Activated CD8-positive, alpha-beta memory T cell treated with anti-CD3 and anti-CD28 coated beads, Interleukin-2, amount 50 U/mL, for 24 hours (primary cell): Measurements from ENCODE around the gene NDE1.

Experiments used
- DNase-seq: peaks from one replicate; pipeline ENCODE4 v3.0.0-alpha.2; 2020; ENCODE audit errors: extremely low read depth

Gene NDE1

GRCh38 chr16:15737140-15737644 is 87.1 kb downstream of the NDE1 start:
- no peak for DNase-seq

DNA sequence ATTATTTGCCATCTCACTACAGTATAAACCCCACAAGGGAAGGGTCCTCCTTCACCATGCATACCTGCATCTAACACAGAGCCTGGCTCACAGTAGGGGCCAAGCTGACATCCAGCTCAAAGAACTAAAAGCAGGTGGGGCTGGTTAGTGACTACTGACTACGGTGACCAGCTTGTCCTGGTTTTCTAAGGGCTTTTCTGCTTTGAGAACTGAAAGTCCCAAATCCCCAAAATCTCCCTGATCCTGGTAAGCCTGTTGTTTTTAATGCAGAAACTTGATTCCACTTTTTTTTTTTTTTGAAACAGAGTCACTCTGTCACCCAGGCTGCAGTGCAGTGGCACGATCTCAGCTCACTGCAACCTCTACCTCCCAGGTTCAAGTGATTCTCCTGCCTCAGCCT is 89.4 kb downstream of the NDE1 start:
- DNase-seq: no peak

- no peak for DNase-seq
Measured at GRCh38 chr16:15739950-15740349, 89.9 kb downstream of the NDE1 start.

DNA sequence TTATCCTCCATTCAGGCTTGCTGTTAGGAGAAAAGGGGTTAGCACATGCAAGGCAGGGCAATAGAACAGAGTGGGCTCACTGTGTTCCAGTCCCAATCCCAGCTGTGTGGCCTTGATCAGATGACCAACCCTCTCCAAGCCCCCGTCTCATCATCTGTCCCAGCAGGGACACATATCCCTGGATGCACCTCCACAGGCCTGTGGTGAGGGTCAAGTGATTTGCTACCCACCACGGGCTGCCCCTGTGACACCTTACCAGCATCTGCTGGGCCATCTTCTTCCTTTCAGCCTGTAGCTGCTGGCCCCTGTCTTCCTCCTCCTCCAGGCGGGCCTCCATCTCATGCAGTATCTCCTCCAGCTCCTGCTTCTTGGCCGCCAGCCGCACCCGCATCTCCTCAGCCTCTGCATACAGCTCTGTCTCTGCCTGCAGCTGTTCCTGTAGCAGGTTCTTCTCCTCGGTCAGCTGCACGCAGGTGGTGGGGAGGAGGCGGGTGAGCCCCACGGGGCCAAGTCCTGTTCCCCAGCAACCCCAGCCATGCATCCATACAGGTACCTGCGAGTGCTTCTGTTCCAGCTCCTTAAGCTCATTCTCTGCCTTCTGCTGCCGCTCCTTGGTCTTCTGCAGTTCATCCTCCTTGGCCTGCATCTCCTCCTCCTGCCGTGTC is 91.3 kb downstream of the NDE1 start:
- no peak for DNase-seq

DNA sequence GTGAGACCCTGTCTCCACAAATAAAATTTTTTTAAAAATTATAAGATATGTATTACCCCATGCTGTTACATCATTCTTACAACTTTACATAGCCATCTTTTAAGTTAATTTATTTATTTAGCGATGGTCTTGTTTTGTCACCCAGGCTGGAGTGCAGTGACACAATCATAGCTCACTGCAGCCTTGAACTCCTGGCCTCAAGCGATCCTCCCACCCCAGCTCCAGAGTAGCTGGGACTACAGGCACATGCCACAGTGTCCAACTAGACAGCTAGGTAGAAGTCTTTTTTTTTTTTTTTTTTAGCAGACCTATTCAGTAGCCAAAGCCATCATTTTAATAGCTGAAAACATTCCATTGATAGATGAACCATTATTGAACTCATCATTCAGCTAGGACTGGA is 92.7 kb downstream of the NDE1 start:
- no peak for DNase-seq

DNA sequence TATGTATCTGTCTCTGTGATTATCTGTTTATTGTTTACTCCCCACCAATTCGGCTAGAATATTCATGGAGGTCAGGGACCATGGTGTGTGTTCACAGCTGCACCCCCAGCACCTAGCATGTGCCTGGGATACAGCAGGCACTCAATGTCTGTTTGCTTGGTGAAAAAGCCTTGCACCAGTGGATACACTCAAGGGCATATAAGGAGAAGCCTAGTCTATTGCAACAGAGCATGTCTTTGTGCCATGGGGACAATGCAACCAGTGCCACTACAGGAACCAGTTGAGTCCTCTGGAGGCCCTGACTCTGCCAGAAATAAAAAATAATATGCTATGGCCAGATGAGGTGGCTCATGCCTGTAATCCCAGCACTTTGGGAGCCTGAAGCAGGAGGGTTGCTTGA is 93.6 kb downstream of the NDE1 start:
- no peak for DNase-seq

DNA sequence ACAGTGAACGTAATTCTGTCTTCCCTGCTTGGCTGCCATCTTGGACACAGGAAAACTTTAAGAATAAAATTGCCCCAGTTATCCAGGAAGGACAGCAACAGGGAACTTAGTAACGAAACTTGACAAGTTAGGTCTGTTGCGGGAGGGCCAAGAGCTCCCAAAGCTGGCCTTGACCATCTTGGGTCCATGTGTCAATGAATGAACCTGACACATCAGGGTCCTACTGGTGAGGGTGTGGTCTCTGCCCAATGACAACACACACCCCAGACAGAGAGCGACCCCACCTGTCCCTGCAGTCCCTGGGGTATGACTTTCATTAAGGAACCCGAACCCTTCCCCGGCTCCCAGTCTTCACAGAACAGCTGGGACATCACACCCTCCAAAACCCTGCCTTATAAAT is 96.3 kb downstream of the NDE1 start:
- no peak for DNase-seq

- DNase-seq: no peak
Measured at GRCh38 chr16:15747937-15748336, 97.9 kb downstream of the NDE1 start.

DNA sequence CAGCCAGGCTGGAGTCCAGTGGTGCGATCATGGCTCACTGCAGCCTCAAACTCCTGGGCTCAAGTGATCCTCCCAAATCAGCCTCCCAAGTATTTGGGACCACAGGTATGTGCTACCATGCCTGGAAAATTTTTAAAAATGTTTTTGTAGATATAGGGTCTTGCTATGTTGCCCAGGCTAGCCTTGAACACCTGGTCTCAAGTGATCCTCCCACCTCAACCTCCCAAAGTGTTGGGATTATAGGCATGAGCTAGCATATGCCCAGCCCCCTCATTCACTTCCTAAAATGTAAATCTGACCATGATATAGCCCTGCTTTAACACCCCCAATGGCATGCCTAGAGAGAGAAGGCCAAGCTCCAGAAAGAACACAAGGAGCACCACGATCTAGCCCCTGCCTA is 98.6 kb downstream of the NDE1 start:
- no peak for DNase-seq

- no peak for DNase-seq
Measured at GRCh38 chr16:15749371-15749770, 99.3 kb downstream of the NDE1 start.

DNA sequence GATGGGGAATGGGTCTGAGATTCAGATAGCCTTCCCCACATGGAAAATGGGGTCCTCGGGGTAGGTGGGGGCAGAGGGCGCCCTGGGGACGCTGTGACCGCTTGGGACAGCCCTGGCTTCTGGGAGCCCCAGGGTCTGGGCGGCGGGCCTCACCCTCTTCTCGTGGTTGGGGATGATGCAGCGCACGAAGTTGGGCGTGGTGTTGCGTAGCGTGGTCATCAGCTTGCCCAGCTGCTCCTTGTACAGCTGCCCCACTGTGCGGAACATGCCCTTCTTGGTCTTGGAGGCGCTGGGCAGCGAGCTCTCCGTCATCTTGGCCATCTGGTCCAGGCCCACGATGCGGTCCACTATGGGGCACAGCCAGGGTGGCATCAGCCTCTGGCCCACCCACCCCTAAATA is 99.9 kb downstream of the NDE1 start:
- DNase-seq: no peak

- no peak for DNase-seq
Measured at GRCh38 chr16:15751940-15752339, 101.9 kb downstream of the NDE1 start.

- no peak for DNase-seq
Measured at GRCh38 chr16:15752717-15753488, 102.9 kb downstream of the NDE1 start.

DNA sequence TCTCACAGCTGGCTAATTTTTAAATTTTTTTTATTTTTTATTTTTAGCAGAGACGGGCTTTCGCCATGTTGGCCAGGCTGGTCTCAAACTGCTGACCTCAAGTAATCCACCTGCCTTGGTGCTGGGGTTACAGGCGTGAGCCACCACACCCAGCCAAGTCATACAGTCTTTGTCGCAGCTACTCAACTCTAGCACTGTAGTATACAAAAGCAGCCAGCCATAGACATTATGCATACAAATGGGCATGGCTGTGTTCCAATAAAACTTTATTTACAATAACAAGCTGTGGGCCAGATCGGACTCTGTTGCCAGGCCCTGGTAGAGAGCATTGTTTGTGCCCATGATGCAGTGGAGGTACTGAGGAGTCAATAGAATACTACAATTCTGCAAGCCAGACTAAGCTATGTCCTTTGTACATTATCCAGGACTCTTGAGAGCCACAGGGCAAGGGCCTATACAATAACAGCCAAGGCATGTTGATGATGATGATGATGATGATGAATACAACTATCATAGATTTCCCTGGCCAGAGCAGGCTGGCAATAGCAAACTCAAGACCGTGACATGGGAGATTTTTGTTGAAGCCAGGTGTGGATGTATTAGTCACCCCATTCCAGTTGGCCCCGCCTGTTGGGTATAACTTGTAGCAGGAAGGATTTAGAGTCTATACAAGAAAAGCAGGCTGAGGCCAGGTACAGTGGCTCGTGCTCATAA is 104.9 kb downstream of the NDE1 start:
- DNase-seq: no peak

GRCh38 chr16:15757077-15757386 is 107.0 kb downstream of the NDE1 start:
- DNase-seq: no peak

GRCh38 chr16:15757630-15758251 is 107.7 kb downstream of the NDE1 start:
- DNase-seq: no peak

- DNase-seq: no peak
Measured at GRCh38 chr16:15759070-15759469, 109.0 kb downstream of the NDE1 start.

DNA sequence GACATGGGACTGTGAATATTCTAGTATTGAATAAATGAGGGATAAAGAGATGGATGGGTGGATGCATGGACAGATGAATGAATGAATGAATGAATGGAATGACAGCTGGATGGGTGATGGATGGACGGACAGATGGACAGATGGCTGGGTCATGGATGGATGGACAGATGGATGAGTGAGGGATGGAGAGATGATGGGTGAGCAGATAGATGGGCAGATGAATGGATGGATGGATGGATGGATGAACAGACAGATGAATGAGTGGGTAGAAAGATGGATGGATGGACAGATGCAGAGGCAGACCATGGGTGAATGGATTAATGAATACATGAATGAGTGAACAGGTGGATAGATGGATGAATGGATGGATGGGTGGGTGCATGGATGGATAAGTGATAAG is 110.1 kb downstream of the NDE1 start:
- DNase-seq: no peak

DNA sequence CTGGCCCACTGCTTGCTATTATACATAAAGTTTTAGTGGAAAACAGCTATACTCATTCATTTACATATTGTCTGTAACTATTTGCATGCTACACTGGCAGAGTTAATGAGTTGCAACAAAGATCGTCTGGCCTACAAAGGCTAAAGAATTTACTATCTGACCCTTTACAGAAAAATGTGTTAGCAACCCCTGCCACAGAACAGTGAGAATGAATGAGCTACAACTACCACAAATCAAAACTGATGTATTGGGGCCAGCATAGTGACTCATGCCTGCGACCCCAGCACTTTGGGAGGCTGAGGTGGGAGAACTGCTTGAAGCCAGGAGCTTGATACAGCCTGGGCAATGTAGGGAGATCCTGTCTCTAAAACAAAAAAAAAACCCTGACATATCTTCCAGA is 114.1 kb downstream of the NDE1 start:
- DNase-seq: no peak

GRCh38 chr16:15765116-15765515 is 115.1 kb downstream of the NDE1 start:
- no peak for DNase-seq

- DNase-seq: no peak
Measured at GRCh38 chr16:15765880-15766279, 115.8 kb downstream of the NDE1 start.

- DNase-seq: no peak
Measured at GRCh38 chr16:15766918-15767317, 116.9 kb downstream of the NDE1 start.

DNA sequence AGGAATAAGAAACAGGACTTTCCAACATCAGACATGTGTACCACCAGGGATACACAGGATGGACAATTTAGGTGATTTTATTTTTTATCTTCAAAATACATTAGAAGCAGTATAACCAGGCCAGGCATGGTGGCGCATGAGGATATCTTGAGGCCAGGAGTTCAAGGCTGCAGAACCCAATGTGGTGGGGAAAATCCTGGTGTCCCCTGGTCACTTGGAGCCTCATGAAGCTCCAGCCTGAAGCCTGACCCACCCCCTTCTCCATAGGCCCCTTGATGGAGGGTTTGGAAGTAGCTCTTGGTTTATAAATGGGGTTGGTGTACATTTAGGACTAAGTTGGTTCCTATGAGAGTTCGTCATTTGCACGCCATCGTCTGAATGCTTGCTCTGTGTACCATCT is 118.2 kb downstream of the NDE1 start:
- no peak for DNase-seq
